ENCODE measurements around the gene PDAP1. TPM values are rescaled to one million over a fixed set of nuclear protein-coding genes. Genes with fewer than 3 reads are reported as not detected.
"Not testable (repeated sequence)": the region's sequence is repeated elsewhere in the genome, so short reads cannot be mapped to it uniquely, and the experiment has no call there.

The PDAP1 gene
- total RNA-seq, 1 donor from 2014 or later = 14.3 TPM

DNA sequence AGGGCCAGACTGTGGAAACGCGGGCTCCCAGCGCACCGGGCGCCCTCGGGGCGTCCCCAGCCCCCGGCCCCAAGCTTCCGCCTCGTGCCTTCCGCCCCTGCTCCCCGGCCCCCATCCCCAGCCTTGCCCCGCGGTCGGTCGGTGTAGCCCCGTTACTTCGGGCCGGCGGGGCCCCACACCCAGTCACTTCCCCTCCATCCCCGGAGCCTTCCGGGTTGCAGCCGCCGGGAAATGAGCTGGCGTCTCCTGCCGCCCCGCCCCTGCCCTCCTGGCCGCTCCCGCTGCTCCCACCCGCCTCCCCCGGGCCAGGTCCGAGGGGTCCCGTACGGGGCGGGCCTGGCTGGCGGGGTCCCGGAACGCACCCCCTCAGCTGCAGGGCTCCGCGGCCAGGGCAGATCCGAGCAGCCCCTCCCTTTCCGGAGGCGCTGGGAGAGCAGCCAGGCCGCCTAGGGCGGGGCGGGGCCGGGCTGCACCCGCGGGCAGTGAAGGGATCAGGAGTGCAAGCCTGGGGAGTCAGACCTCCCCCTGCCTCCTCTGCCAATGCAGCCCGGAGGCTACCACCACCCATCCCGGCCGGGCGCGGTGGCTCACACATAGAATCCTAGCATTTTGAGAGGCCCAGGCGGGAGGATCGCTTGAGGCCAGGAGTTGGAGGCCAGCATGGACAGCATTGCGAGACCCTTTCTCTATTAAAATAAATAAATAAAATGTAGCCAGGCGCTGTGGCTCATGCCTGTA, 33.2 kb downstream of the PDAP1 start:
- DNase-seq = peak; percentile 38

DNA sequence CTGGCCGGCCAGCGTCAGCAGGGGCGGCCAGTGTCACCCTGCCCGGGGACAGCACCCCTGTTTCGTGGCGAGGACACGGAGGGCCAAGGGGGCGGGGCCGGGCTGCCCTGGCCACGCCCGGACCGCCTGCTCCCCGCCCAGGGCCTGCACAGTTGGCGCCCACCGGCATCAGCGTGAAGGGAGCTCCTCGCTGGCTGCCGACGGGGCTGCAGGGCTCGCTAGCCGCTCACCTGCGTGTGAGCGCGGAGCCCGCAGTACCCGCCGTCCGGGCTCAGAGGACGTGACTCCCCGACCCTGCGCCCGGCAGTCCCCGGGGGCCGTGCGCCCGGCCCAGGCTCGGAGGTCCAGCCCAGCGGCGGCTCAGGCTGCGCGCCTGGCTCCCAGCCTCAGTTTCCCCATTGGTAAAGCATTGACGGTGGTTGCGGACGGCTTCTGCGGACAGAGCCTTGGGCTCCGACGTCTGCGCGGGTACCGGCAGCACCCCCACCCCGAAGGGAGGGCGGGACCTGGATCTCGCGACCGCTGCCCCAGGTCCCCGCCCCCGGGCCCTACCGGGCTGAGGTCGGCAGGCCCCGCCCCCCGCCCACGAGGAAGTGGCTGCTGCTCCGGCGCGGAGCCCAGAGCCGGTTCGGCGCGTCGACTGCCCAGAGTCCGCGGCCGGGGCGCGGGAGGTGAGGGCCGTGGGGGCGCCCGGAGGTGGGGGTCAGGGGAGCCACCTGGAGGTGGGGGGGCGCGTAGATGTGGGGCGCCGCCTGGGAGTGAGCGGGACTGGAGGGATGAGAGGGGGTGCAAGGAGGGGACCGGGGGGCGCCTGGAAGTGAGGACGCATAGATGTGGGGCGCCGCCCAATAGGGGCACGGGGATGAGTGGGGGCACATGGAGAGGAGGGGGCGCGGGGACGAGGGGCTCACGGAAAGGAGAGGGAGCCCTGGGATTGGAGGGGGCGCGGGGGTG, 34.0 kb downstream of the PDAP1 start, which contains the start of gene ARPC1B:
Gene ARPC1B, plus strand, starts transcription at position 620 of the 954 bp plus-strand sequence. CDS start 10,985 bp downstream, outside the sequence.
- no peak for DNase-seq

DNA sequence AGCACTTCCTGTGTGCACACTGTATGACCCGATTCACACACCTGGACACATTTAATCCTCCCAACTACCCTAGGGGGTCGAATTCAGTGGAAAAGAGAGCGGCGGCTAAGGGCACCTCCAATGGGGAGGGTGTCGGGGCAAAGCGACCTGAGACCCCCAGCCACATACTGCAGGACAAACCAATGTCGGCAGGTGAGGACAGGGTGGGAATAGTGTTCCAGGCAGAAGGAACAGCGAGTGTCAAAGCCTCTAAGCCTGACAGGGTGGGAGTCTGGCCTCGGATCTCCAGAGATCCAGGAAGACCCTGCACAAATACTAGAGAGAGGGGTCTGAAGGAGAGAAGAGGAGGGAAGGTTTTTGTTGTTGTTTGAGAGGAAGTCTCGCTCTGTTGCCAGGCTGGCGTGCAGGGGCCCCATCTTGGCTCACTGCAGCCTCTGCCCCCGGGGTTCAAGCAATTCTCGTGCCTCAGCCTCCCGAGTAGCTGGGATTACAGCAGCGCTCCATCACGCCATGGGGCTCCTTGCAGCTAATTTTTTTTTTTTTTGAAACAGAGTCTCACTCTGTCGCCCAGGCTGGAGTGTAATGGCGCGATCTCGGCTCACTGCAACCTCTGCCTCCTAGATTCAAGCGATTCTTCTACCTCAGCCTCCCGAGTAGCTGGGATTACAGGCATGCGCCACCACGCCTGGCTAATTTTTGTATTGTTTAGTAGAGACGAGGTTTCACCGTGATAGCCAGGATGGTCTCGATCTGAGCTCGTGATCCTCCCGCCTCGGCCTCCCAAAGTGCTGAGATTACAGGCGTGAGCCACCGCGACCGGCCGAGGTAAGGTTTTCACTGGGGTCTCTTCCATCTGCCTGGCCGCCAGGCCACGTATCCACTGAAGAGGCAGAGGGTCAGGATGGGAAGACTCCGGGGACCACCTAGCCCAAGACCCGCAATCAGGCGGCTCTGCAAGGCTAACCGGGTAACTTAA, 35.0 kb downstream of the PDAP1 start:
- DNase-seq = no peak

DNA sequence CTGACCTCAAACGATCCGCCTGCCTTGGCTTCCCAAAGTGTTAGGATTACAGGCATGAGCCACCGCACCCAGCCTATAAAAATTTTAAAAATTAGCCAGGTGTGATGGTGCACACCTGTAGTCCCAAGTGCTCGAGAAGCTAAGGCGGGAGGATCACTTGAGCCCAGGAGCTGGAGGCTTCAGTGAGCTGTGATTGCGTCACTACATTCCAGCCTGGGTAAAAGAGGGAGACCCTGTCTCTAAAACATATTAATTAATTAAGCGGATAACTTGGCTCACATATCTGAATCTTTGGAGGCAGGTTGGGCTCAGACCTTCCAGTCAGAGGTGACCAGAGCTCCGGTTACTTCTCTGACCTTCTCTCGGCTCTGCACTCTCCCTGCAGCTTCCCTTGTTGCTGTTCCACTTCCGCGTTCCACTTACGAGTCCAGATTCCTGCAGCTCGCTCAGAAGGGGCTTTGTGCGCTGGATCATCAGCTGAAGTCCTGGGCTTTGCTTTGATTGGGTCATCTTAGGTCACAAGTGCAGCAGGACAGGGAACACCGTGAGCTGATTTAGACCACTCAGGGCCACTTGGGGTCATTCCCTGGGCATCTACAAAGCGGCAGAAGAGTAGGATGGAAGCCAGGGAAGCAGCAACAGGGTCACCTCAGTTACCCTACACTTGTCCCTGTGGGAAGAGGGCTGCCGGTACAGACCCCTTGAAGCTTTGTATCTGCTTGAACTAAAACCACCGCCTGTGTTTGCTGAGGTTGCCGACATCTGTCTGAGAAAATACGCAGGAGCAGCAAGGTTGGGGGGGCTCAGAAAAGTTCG, 35.9 kb downstream of the PDAP1 start:
- peak; percentile 29 for DNase-seq

DNA sequence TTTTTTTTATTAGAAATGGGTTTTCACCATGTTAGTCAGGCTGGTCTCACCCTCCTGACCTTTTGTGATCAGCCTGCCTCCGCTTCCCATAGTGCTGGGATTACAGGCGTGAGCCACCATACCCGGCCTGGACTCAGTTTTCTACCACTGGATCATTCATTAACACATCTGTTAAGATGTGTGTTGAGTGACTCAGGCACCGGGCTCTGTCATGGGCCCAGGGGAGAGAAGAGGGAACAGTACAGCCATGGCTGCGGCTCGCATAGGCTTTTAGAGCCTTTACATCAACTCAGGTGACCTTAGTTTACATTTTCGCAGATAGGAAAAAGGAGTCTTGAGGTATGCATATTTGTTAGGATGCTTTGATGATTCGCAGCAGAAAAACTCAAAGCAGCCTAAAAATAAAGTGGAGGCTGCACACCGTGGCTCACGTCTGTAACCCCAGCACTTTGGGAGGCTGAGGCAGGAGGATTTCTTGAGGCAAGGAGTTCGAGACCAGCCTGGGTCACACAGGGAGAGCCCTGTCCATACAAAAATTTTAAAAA, 36.9 kb downstream of the PDAP1 start:
- DNase-seq = no peak

DNA sequence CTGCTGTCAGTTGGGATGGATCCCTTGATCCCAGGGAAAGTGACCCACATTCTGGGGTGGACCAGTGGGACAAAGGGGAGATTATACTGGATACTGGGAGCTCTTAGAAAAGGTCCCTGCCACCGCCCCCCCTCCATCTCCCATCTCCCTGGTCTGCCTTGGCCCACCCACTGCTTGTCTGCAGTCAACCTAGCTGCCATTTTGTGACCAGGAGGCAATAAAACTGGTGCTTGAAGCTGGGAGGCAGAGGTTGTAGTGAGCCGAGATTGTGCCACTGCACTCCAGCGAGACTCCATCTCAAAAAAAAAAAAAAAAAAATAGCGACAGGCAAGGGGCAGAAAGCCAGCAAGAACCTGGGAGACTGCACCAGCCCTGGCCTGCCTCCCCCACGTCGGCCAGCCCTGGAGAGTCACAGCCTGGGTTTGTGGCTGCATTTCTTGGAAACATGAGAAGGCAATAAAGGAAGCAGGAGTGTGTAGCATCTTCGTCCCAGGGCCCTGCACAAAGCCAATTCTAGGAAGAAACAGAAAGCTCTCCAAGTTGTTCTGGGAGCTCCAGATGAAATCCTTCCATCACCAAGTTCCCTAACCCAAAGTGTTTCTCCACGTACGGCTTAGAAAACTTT, 38.5 kb downstream of the PDAP1 start:
- DNase-seq = no peak

DNA sequence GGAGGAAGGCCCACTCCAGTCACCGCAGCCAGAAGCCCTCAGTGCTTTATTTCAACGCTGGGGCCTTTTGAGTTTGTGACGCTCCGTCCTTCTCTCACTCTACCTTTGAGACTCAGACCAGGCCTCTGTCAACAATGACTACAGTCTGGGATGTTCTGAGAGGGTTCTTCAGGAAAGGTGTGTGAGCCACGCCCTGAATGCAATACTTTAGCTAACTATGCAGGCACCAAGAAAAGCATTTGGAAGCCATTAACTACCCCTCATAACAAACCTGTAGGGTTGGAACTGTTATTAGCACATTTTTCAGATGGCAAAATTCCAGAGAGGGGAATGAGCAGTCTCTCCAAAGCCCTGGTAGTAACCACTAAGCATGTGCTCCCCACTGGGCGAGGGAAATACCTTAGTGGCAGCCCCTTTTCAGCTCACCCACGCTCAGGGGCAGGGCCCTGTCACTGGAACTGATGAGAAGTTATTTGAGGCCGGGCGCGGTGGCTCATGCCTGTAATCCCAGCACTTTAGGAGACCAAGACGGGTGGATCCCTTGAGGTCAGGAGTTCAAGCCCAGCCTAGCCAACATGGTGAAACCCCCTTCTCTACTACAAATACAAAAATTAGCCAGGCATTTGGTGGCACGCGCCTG, 39.5 kb downstream of the PDAP1 start:
- DNase-seq = no peak

DNA sequence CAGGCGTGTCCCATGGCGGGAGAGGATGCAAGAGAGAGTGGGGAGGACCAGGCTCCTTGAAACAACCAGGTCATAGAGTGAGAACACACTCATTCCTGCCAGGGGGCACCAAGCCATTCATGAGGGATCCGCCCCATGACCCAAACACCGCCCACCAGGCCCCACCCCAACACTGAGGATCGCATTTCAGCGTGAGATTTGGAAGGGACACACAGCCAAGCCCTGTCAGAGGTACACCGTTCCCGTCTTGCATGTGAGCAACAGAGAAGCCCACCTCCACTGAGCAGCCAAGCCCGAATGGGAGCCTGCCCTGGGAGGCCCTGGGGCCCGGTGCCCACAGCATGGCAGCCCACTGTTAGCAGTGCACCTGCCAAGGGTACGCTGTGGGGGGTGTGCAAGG, 41.8 kb downstream of the PDAP1 start:
- DNase-seq = no peak

DNA sequence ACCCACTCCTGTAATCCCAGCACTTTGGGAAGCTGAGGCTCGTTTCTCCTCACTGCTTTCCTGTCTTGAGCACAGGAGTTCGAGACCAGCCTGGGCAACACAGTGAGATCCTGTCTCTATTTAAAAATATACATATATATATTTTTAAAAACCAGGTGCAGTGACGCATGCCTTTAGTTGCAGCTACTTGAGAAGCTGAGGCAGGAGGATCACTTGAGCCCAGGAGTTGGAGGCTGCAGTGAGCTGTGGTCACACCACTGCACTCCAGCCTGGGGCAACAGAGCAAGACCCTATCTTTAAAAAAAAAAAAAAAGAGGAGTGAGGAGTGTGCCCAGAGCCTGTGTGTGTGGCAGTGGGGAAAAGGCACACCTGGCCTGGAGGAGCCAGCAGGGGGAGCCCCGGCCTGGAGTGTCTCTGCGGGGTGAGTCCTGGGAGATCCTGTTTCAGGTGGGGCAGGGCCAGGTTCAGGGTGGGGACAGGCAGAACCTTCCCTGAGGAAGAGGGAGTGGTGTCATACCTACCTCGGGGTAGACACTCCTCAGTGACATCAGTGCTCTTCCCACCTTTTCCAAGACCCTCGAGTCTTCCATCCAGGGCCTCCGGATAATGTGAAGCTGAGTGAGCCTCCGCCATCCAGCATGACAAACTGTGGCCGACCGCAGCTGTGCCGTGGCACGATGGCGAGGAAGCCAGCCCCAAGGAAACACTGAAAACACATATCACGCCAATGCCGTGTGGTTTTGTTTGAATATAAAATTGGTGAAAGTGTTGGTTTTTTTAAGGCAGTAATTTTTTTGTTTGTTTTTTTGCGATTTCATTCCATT, 42.9 kb downstream of the PDAP1 start:
- DNase-seq = no peak

DNA sequence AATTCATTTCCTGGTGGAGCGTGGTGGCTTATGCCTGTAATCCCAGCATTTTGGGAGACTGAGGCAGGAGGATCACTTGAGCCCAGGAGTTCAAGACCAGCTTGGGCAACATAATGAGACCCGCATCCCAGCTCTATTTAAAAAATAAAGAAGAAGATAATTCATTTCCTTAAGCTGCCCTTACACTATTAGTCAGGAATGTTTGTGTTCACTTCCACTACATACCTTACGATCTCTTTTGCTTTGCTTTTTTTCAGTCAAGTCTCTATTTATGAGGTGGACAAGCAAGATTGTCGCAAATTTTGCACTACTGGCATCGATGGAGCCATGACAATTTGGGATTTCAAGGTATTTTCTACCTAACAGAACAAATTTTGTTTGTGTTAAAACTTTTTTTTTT, 45.1 kb downstream of the PDAP1 start:
- DNase-seq = no peak

DNA sequence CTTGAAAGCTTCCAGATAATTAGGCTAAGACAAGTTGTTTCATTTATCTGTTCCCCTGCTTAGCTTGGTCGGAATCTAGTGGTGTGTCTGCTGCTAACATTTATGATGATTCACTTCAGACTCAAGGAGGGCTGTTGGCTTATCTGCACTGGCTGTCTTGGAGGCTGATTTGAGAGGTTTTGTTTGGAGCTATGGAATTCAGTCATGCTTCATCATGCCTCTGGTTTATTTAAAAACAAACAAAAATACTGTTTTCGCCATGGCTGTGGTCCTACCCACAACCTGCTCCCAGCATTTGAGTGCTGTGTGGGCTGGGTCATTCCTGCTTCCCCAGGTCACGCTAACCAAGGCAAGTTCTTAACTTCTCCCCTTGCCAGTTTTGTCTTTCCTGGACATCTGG, 45.6 kb downstream of the PDAP1 start:
- DNase-seq = no peak

DNA sequence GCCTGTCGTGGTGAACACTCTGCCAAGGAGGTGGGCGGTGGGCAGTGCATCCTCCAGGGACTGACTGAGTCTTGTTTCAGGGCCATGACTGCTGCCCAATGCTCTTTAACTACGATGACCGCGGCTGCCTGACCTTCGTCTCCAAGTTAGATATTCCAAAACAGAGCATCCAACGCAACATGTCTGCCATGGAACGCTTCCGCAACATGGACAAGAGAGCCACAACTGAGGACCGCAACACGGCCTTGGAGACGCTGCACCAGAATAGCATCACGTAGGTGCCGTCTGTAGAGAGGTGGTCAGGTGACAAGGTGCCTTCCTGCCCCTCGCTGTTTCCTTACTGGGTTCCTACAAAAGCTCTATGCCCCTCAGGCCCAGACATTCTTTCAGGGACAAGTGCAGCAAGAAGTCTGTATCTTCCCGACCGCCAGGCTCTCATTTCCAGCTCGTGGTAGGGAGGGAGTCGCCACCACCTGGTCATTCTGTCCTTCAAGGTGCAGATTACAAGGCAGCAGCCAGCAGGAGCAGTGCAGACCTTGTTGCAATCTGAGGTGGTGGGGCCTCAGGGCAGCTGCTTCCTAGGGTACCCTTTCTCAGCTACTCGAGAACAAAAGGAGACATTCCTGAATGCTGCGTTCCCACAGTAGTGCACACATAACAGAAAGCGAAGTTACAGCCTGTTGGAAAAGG, 48.8 kb downstream of the PDAP1 start:
- DNase-seq = no peak

DNA sequence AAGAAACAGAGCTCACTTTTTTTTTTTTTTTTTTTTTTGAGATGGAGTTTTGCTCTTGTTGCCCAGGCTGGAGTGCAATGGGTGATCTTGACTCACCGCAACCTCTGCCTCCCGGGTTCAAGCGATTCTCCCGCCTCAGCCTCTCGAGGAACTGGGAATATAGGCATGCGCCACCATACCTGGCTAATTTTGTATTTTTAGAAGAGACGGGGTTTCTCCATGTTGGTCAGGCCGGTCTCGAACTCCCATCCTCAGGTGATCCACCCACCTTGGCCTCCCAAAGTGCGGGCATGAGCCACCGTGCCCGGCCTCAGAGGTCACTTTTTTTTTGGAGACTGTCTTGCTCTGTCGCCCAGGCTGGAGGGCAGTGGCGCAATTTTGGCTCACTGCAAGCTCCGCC, 49.9 kb downstream of the PDAP1 start:
- DNase-seq = not testable (repeated sequence)

DNA sequence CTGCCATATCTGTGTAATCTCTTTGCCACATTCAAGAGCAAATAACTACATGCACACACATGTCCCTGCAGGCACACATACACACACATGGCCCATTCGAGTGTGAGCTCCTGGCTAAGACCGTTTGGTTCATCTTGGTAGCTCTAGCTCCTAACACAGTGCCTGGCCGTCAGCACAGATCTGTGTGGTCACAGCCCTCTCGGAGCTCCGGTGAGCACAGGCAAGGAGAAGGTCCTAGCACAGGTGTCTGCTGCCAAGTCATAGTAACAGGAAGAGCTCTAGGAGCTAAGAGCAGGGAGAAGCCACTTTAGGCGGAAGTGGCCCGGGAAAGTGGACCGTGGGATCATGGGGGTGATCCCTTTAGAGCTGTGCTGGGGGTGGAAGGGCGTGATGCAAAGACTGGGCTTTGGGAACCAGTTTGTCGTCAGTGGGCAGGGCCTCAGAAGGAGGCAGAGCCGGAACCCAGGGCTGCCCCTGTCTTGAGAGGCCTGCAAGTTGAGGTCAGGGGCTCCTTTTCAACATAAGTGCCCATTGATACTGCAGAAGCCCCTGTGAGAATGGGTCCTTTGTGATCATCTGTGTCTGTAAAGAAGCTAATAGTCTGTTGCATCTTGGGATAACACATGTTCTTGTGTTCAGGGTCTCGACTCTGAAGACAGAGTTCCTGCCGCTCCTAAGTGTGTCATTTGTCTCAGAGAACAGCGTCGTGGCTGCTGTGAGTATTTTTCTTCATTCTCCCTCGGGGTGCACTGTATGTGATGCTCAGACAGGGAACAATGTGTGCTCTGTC, 50.5 kb downstream of the PDAP1 start:
- DNase-seq = peak; percentile 30

DNA sequence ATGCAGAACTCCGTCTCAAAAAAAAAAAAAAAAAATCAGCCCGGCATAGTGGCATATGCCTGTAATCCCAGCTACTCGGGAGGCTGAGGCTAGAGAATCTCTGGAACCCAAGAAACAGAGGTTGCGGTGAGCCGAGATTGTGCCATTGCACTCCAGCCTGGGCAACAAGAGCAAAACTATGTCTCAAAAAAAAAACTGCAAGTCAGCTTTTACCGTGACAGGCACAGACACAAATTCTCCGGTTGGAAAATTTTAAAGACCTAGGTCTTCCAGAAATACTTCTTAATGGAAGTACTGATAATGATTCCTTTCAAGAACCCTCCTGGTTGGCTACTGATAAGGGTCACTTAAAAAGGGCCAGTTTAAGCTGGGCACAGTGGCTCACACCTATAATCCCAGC, 53.3 kb downstream of the PDAP1 start:
- DNase-seq = no peak

DNA sequence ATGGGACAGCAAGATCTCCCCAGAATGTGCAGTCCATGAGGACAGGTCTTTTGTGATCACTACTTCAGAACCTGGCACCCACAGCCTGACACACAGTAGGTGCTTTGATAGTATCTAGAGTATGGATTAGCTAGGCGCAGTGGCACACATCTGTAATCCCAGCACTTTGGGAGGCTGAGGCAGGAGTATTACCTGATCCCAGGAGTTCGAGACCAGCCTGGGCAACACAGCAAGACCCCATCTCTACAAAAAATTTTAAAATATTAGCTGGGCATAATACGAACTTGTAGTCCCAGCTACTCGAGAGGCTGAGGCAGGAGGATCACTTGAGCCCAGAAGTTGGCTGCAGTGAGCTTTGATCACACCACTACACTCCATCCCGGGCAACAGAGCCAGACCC, 56.1 kb downstream of the PDAP1 start:
- no peak for DNase-seq

DNA sequence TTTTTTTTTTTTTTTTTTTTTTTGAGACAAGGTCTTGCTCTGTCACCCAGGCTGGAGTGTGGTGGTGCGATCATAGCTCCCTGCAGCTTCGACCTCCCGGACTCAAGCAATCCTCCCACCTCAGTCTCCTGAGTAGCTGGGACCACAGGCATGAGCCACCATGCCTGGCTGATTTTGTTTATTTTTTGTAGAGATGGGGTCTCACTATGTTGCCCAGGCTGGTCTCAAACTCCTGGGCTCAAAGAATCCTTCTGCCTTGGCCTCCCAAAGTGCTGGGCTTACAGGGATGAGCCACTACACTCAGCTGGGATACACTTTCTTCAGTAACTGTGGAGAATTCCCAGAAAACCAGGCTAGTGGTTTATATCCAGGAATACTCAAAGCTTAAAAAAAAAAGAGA, 57.8 kb downstream of the PDAP1 start:
- DNase-seq = not testable (repeated sequence)
